Activated T-cell treated with anti-CD3 and anti-CD28 coated beads, Interleukin-2, amount 50 U/mL, for 24 hours (primary cell): ENCODE results near the gene H2BK1.

Source experiments
- DNase-seq: peaks from one replicate; pipeline ENCODE4 v3.0.0-alpha.2; 2020
- H3K27ac Mint-ChIP-seq: 2 replicates; pipeline ENCODE4 v1.8.0; 2020; ENCODE audit warnings: mild to moderate bottlenecking, mixed read lengths
- H3K27me3 Mint-ChIP-seq: 2 replicates; pipeline ENCODE4 v1.8.0; 2020; ENCODE audit warnings: mixed read lengths
- H3K36me3 Mint-ChIP-seq: 2 replicates; pipeline ENCODE4 v1.8.0; 2020; ENCODE audit warnings: low read depth, mixed read lengths
- H3K4me1 Mint-ChIP-seq: 2 replicates; pipeline ENCODE4 v1.8.0; 2020; ENCODE audit warnings: low read depth, mixed read lengths
- H3K4me3 Mint-ChIP-seq: 2 replicates; pipeline ENCODE4 v1.8.0; 2020; ENCODE audit warnings: mild to moderate bottlenecking, moderate library complexity, mixed read lengths
- H3K9me3 Mint-ChIP-seq: 2 replicates; pipeline ENCODE4 v1.8.0; 2020; ENCODE audit warnings: mixed read lengths

Gene H2BK1

DNA sequence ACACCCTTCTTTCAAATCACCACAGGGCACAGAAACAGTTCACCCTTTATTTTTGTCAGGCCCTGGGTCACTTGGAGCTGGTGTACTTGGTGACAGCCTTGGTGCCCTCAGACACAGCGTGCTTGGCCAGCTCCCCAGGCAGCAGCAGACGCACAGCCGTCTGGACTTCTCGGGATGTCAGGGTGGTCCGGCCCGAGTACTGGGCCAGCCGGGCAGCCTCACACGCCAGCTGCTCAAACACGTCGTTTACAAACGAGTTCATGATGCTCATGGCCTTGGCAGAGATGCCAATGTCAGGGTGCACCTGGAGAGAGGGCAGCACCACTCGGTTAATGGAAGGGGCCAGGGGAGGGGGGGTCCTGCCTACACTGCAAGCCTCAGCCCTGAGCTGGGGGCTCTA is 2.5 kb downstream of the H2BK1 start:
- Mint-ChIP-seq H3K4me1 (peaks cover 23% of the 10 kb centered on the region), H3K4me3 (no peak overlapping the region), H3K9me3 (no peaks in the 10 kb centered on the region), H3K27ac (no peak overlapping the region), H3K36me3 (peaks cover 14% of the 10 kb centered on the region), H3K27me3 (peaks cover 3% of the 10 kb centered on the region)
- no peak for DNase-seq

DNA sequence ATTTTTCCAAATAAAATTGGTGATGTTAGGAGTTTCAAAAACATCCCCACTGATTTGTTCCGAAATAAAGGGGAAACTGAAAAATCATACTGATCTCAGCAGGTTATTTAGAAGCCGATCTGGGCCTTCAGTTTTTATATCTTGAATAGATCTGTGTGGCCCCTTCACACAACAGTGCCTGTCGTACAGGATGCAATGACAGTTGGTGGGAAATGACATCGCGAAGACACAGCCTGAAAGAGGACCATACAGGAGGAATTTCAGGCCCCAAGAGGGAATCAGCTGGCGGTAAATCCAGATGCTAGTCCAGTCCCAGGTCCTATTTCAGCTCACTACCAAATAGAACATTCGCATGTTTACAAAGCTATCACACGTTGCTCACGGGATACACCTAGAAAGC is 3.0 kb downstream of the H2BK1 start:
- Mint-ChIP-seq H3K27me3 (peaks cover 3% of the 10 kb centered on the region), H3K4me1 (peaks cover 23% of the 10 kb centered on the region), H3K4me3 (no peak overlapping the region), H3K36me3 (peaks cover 9% of the 10 kb centered on the region), H3K27ac (no peak overlapping the region), H3K9me3 (no peaks in the 10 kb centered on the region)
- no peak for DNase-seq

DNA sequence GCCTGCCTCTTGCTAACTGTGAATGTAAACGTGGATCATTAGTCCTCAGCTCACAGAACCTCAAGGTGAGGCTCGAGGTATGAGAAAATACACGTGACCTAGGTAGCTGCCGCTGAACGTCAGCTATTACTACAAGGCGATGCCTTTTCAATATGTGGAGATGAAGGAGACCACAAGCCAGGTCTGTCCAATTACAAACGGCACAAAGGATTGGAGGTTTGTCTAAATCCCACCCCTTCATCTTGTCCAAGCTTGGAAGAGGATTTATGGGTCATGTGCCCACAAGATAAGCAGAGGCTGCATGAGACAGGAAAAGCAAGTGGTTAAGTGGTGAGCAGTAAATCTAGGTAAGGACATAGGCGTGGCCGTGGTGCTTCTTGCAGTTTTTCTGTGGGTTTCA is 3.4 kb downstream of the H2BK1 start:
- DNase-seq = no peak
- peaks cover 23% of the 10 kb centered on the region for H3K4me1 Mint-ChIP-seq
- H3K4me3 Mint-ChIP-seq = no peak overlapping the region
- H3K27ac Mint-ChIP-seq = no peak overlapping the region
- peaks cover 3% of the 10 kb centered on the region for H3K27me3 Mint-ChIP-seq
- H3K36me3 Mint-ChIP-seq = peaks cover 5% of the 10 kb centered on the region
- no peaks in the 10 kb centered on the region for H3K9me3 Mint-ChIP-seq

DNA sequence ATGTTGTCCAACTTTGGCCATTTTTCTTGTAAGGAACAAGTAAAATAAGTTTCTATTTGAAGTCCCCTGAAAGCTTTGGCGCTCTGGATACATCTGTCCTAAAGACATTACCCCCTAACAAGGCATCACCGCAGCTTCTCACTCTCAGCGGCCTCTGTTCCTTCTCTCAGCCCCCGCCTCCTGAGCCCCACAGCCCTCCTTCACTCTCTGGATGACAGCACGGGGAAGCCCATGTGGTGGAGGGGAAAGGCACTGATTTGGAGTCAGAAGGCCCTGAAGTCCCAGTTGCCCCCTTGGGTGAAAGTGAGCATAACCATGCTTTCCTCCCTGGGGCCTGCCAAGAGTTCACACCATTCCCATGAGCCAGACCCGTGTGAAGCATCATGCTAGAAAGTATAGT is 4.6 kb downstream of the H2BK1 start:
- Mint-ChIP-seq H3K27ac (no peak overlapping the region), H3K27me3 (peaks cover 3% of the 10 kb centered on the region), H3K36me3 (no peaks in the 10 kb centered on the region), H3K9me3 (no peaks in the 10 kb centered on the region), H3K4me1 (peaks cover 23% of the 10 kb centered on the region), H3K4me3 (no peak overlapping the region)
- DNase-seq = no peak

DNA sequence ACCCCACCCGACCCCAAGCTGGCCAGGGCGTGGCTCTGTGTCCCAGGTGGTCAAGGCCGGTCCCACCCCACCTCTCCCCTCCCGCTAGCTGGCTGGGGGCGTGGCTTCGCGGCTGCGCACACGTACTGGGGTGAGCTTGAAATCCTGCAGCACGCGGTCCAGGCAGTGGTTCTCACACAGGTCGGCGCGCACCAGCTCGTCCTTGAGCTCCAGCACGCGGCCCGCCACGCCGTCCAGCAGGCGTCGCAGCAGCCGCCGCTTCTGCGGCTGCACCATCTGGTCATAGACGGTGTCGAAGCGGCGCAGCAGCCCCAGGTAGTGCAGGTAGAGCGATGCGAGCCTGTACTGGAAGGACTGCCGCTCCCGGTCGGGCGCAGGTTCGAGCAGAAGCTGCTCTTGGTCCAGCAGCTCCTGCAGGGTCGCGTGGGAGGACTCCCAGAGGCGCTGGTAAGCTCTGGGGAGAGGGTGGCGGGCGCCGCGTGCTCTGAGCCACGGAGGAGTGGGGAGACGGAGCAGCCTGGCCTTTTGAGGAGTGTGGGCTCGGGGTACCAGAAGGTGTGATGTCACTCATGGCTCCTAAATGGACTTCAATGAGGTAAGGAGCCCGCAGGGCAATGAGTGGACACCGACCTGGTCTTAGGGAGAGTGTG is 5.8 kb downstream of the H2BK1 start:
- Mint-ChIP-seq H3K36me3 (no peaks in the 10 kb centered on the region), H3K27ac (no peak overlapping the region), H3K27me3 (peaks cover 3% of the 10 kb centered on the region), H3K9me3 (no peaks in the 10 kb centered on the region), H3K4me3 (no peak overlapping the region), H3K4me1 (peaks cover 23% of the 10 kb centered on the region)
- DNase-seq = no peak

DNA sequence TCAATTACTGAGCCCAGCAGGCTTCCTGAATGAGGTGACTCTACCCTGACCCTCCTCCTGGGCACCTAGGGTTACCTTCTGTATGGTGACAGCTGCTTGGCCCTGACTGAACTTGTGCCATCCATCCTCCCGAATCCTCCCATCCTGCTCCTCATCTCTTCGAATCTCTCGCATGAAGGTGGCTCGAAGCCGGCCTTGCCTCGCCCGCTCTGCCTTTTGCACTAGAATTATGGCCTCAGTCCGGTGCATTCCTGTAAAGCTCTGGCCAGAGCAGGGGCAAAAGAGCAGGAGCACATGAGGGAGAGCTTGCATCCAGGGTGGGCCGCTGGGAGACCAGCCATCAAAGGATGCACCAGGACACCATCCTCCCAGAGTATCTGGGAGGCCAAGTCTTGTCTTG is 7.5 kb downstream of the H2BK1 start:
- no peaks in the 10 kb centered on the region for H3K36me3 Mint-ChIP-seq
- no peak overlapping the region for H3K4me3 Mint-ChIP-seq
- DNase-seq = no peak
- no peak overlapping the region for H3K27ac Mint-ChIP-seq
- no peaks in the 10 kb centered on the region for H3K9me3 Mint-ChIP-seq
- H3K27me3 Mint-ChIP-seq = peaks cover 3% of the 10 kb centered on the region
- H3K4me1 Mint-ChIP-seq = peaks cover 17% of the 10 kb centered on the region

DNA sequence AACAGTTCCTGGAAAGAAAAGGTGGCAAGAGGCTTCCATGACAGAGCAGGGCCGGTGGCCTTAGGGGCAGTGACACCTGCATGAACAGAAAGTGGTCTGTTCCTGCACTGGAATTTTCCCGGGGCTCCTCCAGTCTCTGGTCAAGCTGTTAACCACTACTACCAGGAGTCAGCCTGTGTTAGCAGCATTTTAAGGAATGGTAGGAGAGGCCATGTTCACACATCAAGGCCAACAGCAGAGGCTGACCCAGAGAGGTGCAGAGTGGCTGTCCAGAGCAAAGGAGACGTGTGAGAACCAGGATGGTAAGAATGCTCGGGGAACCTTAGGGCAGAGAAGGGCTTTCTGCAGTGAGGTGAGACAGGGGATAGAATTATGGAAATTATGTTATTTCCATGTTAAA is 8.5 kb downstream of the H2BK1 start:
- Mint-ChIP-seq H3K9me3 (no peaks in the 10 kb centered on the region), H3K4me3 (no peak overlapping the region), H3K36me3 (no peaks in the 10 kb centered on the region), H3K27ac (no peak overlapping the region), H3K4me1 (peaks cover 6% of the 10 kb centered on the region), H3K27me3 (peaks cover 3% of the 10 kb centered on the region)
- DNase-seq = no peak

DNA sequence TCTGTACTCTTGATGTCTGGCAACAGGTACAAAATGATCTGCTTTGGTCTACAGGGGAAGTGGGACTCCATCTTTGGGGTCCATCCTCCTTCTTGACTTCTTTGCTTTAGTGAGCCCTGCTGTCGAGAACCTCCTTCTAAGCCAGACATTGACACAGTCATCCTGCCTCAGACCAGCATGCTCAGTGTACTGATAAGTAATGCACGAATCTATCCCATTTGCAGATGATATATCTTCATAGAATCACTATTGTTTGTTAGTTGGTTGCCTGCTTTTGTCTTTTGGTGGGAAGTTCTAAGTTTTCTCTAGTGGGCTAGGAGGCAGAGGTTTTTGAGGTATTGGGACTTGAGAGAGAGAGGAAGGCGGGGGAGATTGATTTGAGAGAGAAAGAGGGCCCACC is 8.9 kb downstream of the H2BK1 start:
- peaks cover 3% of the 10 kb centered on the region for H3K27me3 Mint-ChIP-seq
- no peaks in the 10 kb centered on the region for H3K9me3 Mint-ChIP-seq
- H3K27ac Mint-ChIP-seq = no peak overlapping the region
- no peak overlapping the region for H3K4me3 Mint-ChIP-seq
- DNase-seq = no peak
- H3K4me1 Mint-ChIP-seq = peaks cover 3% of the 10 kb centered on the region
- H3K36me3 Mint-ChIP-seq = no peaks in the 10 kb centered on the region

DNA sequence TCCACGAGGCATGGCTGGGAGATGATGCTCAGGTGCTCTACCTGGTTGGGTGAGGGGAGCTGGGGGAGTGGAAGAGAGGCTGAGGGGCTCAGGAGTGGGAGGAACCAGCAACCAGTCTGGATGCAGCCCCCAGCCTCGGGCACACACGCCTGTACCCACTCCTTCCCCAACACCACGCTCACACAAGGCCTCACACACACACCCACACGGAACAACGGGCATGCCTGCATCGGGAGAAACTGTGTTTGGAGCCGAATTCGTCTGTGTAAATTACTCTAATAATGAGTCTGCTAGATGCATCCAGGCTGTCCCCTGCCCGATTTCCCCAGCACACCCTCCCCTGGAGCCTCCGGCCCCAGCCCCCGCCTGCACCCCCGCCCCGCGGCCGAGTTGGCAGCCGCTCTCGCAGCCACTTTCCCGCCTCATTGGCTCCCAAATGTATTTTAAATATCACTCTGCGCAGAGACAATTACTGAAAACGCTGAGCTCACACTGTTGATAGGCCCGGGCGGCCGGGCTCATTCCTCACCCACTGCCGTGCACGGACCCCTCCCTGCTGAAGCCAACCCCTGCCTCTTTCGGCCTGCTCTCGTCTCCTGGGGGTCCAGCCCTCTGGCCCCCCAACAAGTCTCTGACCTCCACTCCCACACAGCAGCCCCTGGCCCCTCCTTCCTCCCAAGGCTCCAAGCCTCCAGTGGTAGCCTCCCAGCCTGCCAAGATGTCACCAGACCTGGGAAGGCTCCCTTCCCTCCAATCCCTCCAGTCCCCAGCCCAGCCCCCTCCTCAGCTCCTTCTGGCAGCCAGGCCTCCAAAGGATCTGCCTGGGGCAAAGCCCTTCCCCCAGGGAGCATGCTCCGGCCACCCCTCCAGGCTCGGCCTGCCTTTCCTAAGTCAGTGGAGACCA is 11.1 kb downstream of the H2BK1 start:
- H3K27ac Mint-ChIP-seq = no peak overlapping the region
- no peaks in the 10 kb centered on the region for H3K36me3 Mint-ChIP-seq
- DNase-seq = no peak
- peaks cover 3% of the 10 kb centered on the region for H3K27me3 Mint-ChIP-seq
- H3K9me3 Mint-ChIP-seq = no peaks in the 10 kb centered on the region
- H3K4me1 Mint-ChIP-seq = peaks cover under 1% of the 10 kb centered on the region
- no peak overlapping the region for H3K4me3 Mint-ChIP-seq

DNA sequence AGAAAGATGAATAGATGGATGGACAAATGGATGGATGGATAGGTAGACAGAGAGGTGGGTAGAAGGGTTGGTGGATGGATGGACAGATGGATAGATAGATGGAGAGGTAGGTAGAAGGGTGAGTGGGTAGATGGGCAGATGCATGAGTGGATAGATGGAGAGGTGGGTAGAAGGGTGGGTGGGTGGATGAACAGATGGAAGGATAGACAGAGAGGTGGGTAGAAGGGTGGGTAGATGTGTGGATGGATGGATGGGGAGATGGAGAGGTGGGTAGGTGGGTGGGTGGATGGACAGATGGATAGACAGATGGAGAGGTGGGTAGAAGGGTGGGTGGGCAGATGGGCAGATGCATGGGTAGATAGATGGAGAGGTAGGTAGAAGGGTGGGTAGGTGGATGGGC is 12.4 kb downstream of the H2BK1 start:
- H3K4me1 Mint-ChIP-seq = peaks cover 2% of the 10 kb centered on the region
- no peaks in the 10 kb centered on the region for H3K36me3 Mint-ChIP-seq
- no peaks in the 10 kb centered on the region for H3K9me3 Mint-ChIP-seq
- no peak overlapping the region for H3K27ac Mint-ChIP-seq
- no peak for DNase-seq
- H3K4me3 Mint-ChIP-seq = no peak overlapping the region
- no peaks in the 10 kb centered on the region for H3K27me3 Mint-ChIP-seq

DNA sequence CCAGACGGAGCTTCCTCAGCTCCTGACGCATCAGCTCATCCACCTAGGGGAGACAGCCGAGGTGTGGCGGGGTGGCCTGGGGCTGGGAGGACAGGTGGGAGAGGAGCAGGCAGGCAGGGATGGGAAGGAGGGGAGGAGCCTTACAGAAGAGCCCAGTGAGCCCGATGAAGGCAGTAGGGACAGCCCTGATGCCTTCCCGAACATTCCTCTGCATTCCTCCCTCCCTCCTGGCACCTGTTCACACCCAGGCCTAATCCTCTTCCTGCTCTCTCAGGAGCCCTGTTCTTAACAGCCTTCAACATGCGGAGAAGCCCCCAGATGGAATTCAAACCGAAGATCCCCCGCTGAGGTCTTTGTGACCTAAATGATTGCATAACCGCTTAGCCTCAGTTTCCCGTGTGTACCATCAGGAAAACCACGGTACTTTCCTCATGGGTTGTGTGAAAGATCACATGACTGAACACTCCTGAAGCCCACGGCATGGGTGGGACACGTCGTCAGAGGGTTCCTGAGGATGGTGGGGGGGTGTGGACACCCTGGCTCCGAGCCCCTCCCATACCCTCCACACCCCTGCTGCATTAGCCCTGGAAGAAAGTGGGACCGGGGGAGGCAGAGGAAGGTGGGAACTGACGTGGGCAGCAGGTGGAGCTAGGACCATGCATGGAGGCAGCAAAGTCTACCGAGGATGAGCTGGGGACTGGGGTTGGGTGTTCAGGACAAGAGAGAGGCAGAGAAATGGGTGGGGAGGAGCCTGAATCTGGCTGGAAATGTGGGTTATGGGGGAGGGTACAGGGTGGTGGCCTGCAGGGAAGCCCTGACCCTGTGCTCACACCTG is 14.5 kb downstream of the H2BK1 start:
- Mint-ChIP-seq H3K36me3 (no peaks in the 10 kb centered on the region), H3K4me1 (peaks cover 2% of the 10 kb centered on the region), H3K4me3 (no peak overlapping the region), H3K27me3 (no peaks in the 10 kb centered on the region), H3K27ac (no peak overlapping the region), H3K9me3 (no peaks in the 10 kb centered on the region)
- DNase-seq = no peak

DNA sequence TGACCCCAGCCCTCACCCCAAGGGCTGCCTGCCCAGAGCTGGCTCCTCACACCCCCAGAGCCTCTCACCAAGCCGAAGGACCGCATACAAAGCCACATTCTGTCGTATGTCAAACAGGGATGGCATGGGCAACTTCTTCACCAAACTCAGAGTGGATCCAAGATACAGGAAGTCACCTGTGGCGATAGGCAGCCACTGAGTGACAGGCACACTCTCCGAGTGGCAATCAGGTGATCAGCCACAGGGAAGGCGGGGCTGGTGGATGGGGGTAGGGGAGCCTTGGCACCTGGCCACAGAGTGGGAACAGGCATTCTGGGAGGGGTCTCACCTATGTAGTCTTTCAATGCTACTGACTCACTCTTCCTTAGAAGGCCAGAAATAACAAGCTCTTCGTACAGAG is 16.1 kb downstream of the H2BK1 start:
- no peak overlapping the region for H3K27ac Mint-ChIP-seq
- H3K9me3 Mint-ChIP-seq = no peaks in the 10 kb centered on the region
- H3K4me3 Mint-ChIP-seq = no peak overlapping the region
- peaks cover 2% of the 10 kb centered on the region for H3K4me1 Mint-ChIP-seq
- no peaks in the 10 kb centered on the region for H3K36me3 Mint-ChIP-seq
- H3K27me3 Mint-ChIP-seq = no peaks in the 10 kb centered on the region
- no peak for DNase-seq

DNA sequence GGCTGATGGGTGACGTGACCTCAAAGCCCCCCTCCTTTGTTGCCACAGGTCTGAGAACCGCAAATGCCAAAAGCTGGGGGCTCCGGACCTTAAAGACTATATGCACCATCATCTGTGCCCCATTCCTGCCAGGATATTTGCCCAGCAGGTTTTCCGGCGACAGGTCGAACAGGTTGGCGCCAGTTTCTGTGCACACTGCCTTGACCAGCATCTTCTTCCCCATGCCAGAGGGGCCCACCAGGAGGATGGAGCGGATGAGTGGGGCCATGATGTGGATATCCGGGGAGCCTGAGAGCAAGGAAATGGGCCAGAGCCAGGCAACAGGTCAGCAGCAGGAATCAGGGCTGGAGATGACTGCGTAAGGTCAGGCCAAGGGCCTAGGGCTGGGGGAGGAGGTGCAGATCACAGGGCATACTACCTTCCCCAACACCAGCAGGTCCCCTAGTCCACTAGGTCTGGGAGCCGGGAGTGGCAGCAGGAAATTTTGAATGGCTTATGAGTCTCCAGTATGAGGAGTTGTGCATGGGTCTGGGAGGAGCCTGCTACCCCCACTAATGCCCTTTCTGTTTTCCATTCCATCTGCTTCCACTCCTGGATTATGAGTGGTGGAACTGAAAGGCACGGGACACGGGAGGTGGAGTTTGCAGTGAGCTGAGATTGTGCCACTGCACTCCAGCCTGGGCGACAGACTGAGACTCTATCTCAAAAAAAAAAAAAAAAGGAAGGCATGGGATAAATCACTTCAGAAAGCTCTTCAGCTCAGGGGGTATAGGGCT is 16.9 kb downstream of the H2BK1 start:
- H3K4me1 Mint-ChIP-seq = peaks cover 2% of the 10 kb centered on the region
- no peak for DNase-seq
- H3K27ac Mint-ChIP-seq = no peak overlapping the region
- H3K9me3 Mint-ChIP-seq = no peaks in the 10 kb centered on the region
- no peaks in the 10 kb centered on the region for H3K36me3 Mint-ChIP-seq
- H3K4me3 Mint-ChIP-seq = no peak overlapping the region
- no peaks in the 10 kb centered on the region for H3K27me3 Mint-ChIP-seq

DNA sequence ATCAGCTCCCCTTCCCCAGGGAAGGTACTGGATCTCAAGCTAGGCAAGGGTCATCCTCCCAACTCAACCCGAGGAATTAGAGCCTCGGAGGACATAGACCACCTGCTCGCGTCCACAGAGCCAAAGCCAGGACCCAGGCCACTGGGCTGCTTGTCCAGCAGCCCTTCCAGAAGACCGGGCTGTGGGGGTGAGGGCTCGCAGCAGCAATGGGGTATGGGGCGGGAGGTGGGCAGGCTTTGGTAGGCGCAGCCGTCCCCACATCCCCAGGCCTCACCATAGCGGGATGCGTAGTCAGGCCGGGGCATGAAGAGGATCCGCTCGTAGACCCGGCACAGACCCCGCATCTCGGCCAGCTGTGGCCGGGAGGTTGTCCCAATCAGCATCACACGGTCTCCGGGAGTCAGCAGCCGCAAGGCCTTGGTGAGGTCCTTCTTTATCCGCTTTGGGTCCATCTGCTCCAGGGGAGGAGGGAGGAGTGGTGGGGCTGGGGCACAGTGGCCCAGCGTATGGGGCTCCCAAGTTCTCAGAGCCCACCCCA is 18.2 kb downstream of the H2BK1 start:
- no peaks in the 10 kb centered on the region for H3K36me3 Mint-ChIP-seq
- peaks cover 2% of the 10 kb centered on the region for H3K4me1 Mint-ChIP-seq
- H3K27me3 Mint-ChIP-seq = no peaks in the 10 kb centered on the region
- no peaks in the 10 kb centered on the region for H3K9me3 Mint-ChIP-seq
- no peak overlapping the region for H3K4me3 Mint-ChIP-seq
- no peak for DNase-seq
- no peak overlapping the region for H3K27ac Mint-ChIP-seq
